A549 (cell line): ENCODE results near the gene USP17L15. TPM values are rescaled to one million over a fixed set of nuclear protein-coding genes. Genes with fewer than 3 reads are reported as not detected.
"Not testable (repeated sequence)": the region's sequence is repeated elsewhere in the genome, so short reads cannot be mapped to it uniquely, and the experiment has no call there.

Experiments used
- ATAC-seq, 2 experiments: fragments of 200-7000 bp in 1 of 2; fragments of >200 bp in 1 of 2; cut with Nextera tagmentation in 1 of 2; cut with Tn5 transposase in 1 of 2; 3 replicates each; pipeline versions ENCODE4 v1.8.0 to v1.9.1; 2018 to 2020; ENCODE audit warnings: mild to moderate bottlenecking in 1 of 2, moderate library complexity in 1 of 2
- CTCF ChIA-PET: fragments of 300-600 bp; sonication (Branson Sonifier 250); formaldehyde crosslinking; extraction: SDS; loops from one replicate; lab custom pipeline; 2021; ENCODE audit warnings: antibody characterized with exemption, inconsistent platforms; lab: Yijun Ruan, JAX
- POLR2A ChIA-PET: fragments of 350-600 bp; formaldehyde crosslinking; extraction: SDS; loops from one replicate; lab custom pipeline; 2021; ENCODE audit warnings: antibody characterized with exemption, inconsistent platforms; lab: Yijun Ruan, JAX
- DNase-seq, 2 experiments: peaks; one replicate each; pipeline versions ENCODE4 v3.0.0 to v3.0.0-alpha.2; 2011 to 2016; ENCODE audit warnings: low read depth in 1 of 2, low spot score in 1 of 2
- FAIRE-seq: peaks from 2 replicates; lab custom pipeline; 2011; peaks lifted over from hg19 to GRCh38; lab: Jason Lieb, UNC
- H3K27ac ChIP-seq, 2 experiments: fragments of >200 bp; sonication (Bioruptor Twin); formaldehyde crosslinking; 3 replicates each; pipeline ENCODE4 v1.5.1; 2016 to 2017
- H3K4me1 ChIP-seq: fragments of >200 bp; sonication (Bioruptor Twin); formaldehyde crosslinking; 3 replicates; pipeline ENCODE4 v1.6.1; 2016
- H3K4me2 ChIP-seq: fragments of >200 bp; sonication (Bioruptor Twin); formaldehyde crosslinking; 3 replicates; pipeline ENCODE4 v1.6.1; 2016
- H3K4me3 ChIP-seq: fragments of >200 bp; sonication (Bioruptor Twin); formaldehyde crosslinking; 3 replicates; pipeline ENCODE4 v1.5.1; 2016
- H3K9me3 ChIP-seq: fragments of >200 bp; sonication (Bioruptor Twin); formaldehyde crosslinking; 3 replicates; pipeline ENCODE4 v1.6.1; 2016
- WGBS: methylation state at CpG from one replicate; pipeline ENCODE4 v1.1.6; 2017; ENCODE audit errors: missing lambda C conversion rate; 5-methylcytosine and 5-hydroxymethylcytosine counted together
- polyA minus RNA-seq: library from RNA; depleted of rRNA, polyadenylated mRNA; stranded (reverse); fragments of >200 nt; gene quantifications from 2 replicates; pipeline ENCODE4 v1.2.3, GENCODE V29; 2011; rRNA and poly(A)+ RNA removed
- polyA plus RNA-seq, 4 experiments: library from polyadenylated mRNA; depleted of rRNA in 3 of 4; stranded (reverse); fragments of >200 nt; fragmentation: RNase III in 1 of 4; extraction: RNeasy Plus Mini Kit Qiagen cat#74134 plus additional on column Dnase treatment in 1 of 4; gene quantifications; 2 replicates in 3 of 4; 3 replicates in 1 of 4; pipeline ENCODE4 v1.2.3, GENCODE V29; 2011 to 2017

Gene USP17L15, protein sequence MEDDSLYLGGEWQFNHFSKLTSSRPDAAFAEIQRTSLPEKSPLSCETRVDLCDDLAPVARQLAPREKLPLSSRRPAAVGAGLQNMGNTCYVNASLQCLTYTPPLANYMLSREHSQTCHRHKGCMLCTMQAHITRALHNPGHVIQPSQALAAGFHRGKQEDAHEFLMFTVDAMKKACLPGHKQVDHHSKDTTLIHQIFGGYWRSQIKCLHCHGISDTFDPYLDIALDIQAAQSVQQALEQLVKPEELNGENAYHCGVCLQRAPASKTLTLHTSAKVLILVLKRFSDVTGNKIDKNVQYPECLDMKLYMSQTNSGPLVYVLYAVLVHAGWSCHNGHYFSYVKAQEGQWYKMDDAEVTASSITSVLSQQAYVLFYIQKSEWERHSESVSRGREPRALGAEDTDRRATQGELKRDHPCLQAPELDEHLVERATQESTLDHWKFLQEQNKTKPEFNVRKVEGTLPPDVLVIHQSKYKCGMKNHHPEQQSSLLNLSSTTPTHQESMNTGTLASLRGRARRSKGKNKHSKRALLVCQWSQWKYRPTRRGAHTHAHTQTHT
- not detected in 2 replicates for polyA plus RNA-seq (2011; rRNA removed)
- not detected in 2 replicates for polyA plus RNA-seq (2012; cell fraction: cytosol; rRNA removed)
- not detected in 2 replicates for polyA plus RNA-seq (2012; cell fraction: nucleus; rRNA removed)
- not detected in 3 replicates for polyA plus RNA-seq (2017; fragmentation: RNase III; extraction: RNeasy Plus Mini Kit Qiagen cat#74134 plus additional on column Dnase treatment)
- polyA minus RNA-seq, result not detected in 2 replicates

DNA sequence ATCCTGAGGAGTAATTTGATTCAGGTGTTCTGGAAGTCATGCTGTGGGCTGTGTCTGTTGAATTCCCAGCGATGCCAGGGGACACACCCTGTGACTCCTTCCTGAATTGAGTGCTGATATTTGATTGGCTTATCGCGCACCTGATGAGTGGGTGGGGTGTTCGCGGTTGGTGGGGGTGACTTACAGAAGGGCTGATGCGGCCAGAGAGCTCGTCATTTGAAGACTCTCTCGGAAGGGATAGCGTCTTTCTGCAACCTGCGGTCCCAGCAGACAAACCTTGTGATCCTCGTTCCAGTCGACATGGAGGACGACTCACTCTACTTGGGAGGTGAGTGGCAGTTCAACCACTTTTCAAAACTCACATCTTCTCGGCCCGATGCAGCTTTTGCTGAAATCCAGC is at the start of gene USP17L15:
TSS of gene USP17L15 (plus strand) at position 301 of the 400 bp plus-strand sequence. CDS start at position 301, 0 bp downstream.
- H3K4me1 ChIP-seq, FAIRE-seq, H3K4me3 ChIP-seq, H3K27ac ChIP-seq, DNase-seq, POLR2A ChIA-PET, H3K4me2 ChIP-seq, H3K9me3 ChIP-seq, CTCF ChIA-PET, ATAC-seq: not testable (repeated sequence)
- no CpG with 5 or more reads among the region's 15 CpGs for WGBS

DNA sequence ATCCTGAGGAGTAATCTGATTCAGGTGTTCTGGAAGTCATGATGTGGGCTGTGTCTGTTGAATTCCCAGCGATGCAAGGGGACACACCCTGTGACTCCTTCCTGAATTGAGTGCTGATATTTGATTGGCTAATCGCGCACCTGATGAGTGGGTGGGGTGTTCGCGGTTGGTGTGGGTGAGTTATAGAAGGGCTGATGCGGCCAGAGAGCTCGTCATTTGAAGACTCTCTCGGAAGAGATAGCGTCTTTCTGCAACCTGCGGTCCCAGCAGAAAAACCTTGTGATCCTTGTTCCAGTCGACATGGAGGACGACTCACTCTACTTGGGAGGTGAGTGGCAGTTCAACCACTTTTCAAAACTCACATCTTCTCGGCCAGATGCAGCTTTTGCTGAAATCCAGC is 23.8 kb upstream of the USP17L15 start, which contains the start of gene USP17L10:
TSS of gene USP17L10 (plus strand) at position 301 of the 400 bp plus-strand sequence. CDS start at position 301, 0 bp downstream.
- ATAC-seq, H3K4me1 ChIP-seq, FAIRE-seq, POLR2A ChIA-PET, H3K4me3 ChIP-seq, H3K4me2 ChIP-seq, CTCF ChIA-PET, H3K27ac ChIP-seq, DNase-seq, H3K9me3 ChIP-seq: not testable (repeated sequence)
- WGBS, result 35% methylated on average over 5 of the region's 13 CpGs

DNA sequence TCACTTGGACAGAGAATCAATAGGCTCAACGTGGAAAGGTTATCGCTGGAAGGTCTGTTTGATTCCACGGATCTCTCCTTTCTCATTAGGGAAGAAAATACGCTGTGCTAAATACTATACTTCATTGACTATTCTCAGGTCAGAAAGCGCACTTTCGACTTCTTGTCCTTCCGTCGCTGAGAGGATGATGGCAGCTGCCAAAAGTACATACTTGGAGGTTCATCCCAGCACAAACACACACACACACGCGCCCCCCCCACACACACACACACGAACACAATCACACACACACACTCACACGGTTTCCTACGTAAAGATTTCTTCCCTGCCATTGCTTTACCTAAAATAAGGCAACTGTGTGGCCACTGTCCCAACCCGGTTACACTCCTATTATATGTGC is 19.5 kb upstream of the USP17L15 start:
- CTCF ChIA-PET, H3K4me1 ChIP-seq, ATAC-seq, FAIRE-seq, POLR2A ChIA-PET, H3K4me2 ChIP-seq, H3K27ac ChIP-seq, H3K9me3 ChIP-seq, DNase-seq, H3K4me3 ChIP-seq: not testable (repeated sequence)
- 45% methylated on average over 11 of the region's 14 CpGs for WGBS

DNA sequence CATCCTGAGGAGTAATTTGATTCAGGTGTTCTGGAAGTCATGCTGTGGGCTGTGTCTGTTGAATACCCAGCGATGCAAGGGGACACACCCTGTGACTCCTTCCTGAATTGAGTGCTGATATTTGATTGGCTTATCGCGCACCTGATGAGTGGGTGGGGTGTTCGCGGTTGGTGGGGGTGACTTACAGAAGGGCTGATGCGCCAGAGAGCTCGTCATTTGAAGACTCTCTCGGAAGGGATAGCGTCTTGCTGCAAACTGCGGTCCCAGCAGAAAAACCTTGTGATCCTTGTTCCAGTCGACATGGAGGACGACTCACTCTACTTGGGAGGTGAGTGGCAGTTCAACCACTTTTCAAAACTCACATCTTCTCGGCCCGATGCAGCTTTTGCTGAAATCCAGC is 19.1 kb upstream of the USP17L15 start, which contains the start of gene USP17L11:
TSS of gene USP17L11 (plus strand) at position 301 of the 400 bp plus-strand sequence. CDS start at position 301, 0 bp downstream.
- CTCF ChIA-PET, DNase-seq, POLR2A ChIA-PET, H3K4me3 ChIP-seq, H3K4me2 ChIP-seq, H3K27ac ChIP-seq, H3K9me3 ChIP-seq, H3K4me1 ChIP-seq, ATAC-seq, FAIRE-seq: not testable (repeated sequence)
- WGBS, result no CpG with 5 or more reads among the region's 14 CpGs

DNA sequence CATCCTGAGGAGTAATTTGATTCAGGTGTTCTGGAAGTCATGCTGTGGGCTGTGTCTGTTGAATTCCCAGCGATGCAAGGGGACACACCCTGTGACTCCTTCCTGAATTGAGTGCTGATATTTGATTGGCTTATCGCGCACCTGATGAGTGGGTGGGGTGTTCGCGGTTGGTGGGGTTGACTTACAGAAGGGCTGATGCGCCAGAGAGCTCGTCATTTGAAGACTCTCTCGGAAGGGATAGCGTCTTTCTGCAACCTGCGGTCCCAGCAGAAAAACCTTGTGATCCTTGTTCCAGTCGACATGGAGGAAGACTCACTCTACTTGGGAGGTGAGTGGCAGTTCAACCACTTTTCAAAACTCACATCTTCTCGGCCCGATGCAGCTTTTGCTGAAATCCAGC is 14.3 kb upstream of the USP17L15 start, which contains the start of gene USP17L12:
TSS of gene USP17L12 (plus strand) at position 301 of the 400 bp plus-strand sequence. CDS start at position 301, 0 bp downstream.
- no CpG with 5 or more reads among the region's 13 CpGs for WGBS
- H3K4me2 ChIP-seq, CTCF ChIA-PET, H3K4me1 ChIP-seq, H3K9me3 ChIP-seq, H3K4me3 ChIP-seq, ATAC-seq, DNase-seq, H3K27ac ChIP-seq, POLR2A ChIA-PET, FAIRE-seq: not testable (repeated sequence)

DNA sequence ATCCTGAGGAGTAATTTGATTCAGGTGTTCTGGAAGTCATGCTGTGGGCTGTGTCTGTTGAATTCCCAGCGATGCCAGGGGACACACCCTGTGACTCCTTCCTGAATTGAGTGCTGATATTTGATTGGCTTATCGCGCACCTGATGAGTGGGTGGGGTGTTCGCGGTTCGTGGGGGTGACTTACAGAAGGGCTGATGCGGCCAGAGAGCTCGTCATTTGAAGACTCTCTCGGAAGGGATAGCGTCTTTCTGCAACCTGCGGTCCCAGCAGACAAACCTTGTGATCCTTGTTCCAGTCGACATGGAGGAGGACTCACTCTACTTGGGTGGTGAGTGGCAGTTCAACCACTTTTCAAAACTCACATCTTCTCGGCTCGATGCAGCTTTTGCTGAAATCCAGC is 9.6 kb upstream of the USP17L15 start, which contains the start of gene USP17L13:
TSS of gene USP17L13 (plus strand) at position 301 of the 400 bp plus-strand sequence. CDS start at position 301, 0 bp downstream.
- H3K4me2 ChIP-seq, H3K4me3 ChIP-seq, POLR2A ChIA-PET, CTCF ChIA-PET, DNase-seq, FAIRE-seq, H3K27ac ChIP-seq, ATAC-seq, H3K9me3 ChIP-seq, H3K4me1 ChIP-seq: not testable (repeated sequence)
- no CpG with 5 or more reads among the region's 14 CpGs for WGBS

DNA sequence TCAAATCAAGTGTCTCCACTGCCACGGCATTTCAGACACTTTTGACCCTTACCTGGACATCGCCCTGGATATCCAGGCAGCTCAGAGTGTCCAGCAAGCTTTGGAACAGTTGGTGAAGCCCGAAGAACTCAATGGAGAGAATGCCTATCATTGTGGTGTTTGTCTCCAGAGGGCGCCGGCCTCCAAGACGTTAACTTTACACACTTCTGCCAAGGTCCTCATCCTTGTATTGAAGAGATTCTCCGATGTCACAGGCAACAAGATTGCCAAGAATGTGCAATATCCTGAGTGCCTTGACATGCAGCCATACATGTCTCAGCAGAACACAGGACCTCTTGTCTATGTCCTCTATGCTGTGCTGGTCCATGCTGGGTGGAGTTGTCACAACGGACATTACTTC is 3.9 kb upstream of the USP17L15 start:
- ATAC-seq, CTCF ChIA-PET, H3K27ac ChIP-seq, FAIRE-seq, DNase-seq, H3K4me2 ChIP-seq, H3K9me3 ChIP-seq, H3K4me3 ChIP-seq, POLR2A ChIA-PET, H3K4me1 ChIP-seq: not testable (repeated sequence)
- 48% methylated on average over 5 of the region's 8 CpGs for WGBS

DNA sequence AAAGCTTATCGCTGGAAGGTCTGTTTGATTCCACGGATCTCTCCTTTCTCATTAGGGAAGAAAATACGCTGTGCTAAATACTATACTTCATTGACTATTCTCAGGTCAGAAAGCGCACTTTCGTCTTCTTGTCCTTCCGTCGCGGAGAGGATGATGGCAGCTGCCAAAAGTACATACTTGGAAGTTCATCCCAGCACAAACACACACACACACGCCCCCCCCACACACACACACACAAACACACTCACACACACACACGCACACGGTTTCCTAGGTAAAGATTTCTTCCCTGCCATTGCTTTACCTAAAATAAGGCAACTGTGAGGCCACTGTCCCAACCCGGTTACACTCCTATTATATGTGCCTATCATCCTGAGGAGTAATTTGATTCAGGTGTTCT is 4.3 kb downstream of the USP17L15 start:
- H3K9me3 ChIP-seq, H3K4me2 ChIP-seq, POLR2A ChIA-PET, ATAC-seq, H3K27ac ChIP-seq, FAIRE-seq, CTCF ChIA-PET, H3K4me3 ChIP-seq, DNase-seq, H3K4me1 ChIP-seq: not testable (repeated sequence)
- 0% methylated on average over 1 of the region's 12 CpGs for WGBS

DNA sequence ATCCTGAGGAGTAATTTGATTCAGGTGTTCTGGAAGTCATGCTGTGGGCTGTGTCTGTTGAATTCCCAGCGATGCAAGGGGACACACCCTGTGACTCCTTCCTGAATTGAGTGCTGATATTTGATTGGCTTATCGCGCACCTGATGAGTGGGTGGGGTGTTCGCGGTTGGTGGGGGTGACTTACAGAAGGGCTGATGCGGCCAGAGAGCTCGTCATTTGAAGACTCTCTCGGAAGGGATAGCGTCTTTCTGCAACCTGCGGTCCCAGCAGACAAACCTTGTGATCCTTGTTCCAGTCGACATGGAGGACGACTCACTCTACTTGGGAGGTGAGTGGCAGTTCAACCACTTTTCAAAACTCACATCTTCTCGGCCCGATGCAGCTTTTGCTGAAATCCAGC is 9.4 kb downstream of the USP17L15 start, which contains the start of gene USP17L17:
TSS of gene USP17L17 (plus strand) at position 301 of the 400 bp plus-strand sequence. CDS start at position 301, 0 bp downstream.
- 49% methylated on average over 13 of the region's 14 CpGs for WGBS
- POLR2A ChIA-PET, H3K27ac ChIP-seq, H3K9me3 ChIP-seq, H3K4me1 ChIP-seq, H3K4me3 ChIP-seq, H3K4me2 ChIP-seq, ATAC-seq, FAIRE-seq, DNase-seq, CTCF ChIA-PET: not testable (repeated sequence)

DNA sequence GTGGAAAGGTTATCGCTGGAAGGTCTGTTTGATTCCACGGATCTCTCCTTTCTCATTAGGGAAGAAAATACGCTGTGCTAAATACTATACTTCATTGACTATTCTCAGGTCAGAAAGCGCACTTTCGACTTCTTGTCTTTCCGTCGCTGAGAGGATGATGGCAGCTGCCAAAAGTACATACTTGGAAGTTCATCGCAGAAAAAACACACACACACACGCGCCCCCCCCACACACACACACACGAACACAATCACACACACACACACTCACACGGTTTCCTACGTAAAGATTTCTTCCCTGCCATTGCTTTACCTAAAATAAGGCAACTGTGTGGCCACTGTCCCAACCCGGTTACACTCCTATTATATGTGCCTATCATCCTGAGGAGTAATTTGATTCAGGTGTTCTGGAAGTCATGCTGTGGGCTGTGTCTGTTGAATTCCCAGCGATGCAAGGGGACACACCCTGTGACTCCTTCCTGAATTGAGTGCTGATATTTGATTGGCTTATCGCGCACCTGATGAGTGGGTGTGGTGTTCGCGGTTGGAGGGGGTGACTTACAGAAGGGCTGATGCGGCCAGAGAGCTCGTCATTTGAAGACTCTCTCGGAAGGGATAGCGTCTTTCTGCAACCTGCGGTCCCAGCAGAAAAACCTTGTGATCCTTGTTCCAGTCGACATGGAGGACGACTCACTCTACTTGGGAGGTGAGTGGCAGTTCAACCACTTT is 13.9 kb downstream of the USP17L15 start, which contains the start of gene USP17L18:
TSS of gene USP17L18 (plus strand) at position 678 of the 728 bp plus-strand sequence. CDS start at position 678, 0 bp downstream.
- FAIRE-seq, POLR2A ChIA-PET, H3K4me1 ChIP-seq, H3K4me3 ChIP-seq, ATAC-seq, H3K9me3 ChIP-seq, H3K27ac ChIP-seq, DNase-seq, CTCF ChIA-PET, H3K4me2 ChIP-seq: not testable (repeated sequence)
- WGBS, result 44% methylated on average over 15 of the region's 26 CpGs
